ENCODE measurements around the gene SLFN5. TPM values are rescaled to one million over a fixed set of nuclear protein-coding genes. Genes with fewer than 3 reads are reported as not detected.
"Not testable (repeated sequence)": the region's sequence is repeated elsewhere in the genome, so short reads cannot be mapped to it uniquely, and the experiment has no call there.

SLFN5 gene
- total RNA-seq, 1 donor from 2014 or later = 16.8 TPM

DNA sequence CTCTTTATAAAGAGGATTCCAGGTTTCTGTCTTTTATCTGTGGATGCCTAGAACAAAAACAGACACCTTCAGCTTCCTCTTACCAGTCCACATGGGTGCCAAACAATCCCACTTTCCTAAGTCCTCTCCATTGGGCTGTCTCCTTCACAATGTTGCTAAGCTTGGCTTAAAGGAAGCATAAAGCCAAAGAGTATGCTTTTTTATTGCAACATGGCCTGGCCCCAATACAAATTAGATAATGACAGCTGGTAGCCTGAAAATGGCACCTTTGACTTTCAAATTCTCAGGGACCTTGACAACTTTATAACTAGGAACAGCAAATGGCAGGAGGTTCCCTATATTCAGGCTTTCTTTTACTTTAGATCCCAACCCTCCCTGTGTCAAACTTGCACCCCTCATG, 55.8 kb downstream of the SLFN5 start:
- Mint-ChIP-seq H3K27ac (ENCODE audit: unreplicated experiment) (no peak overlapping the region), H3K4me3 (ENCODE audit: unreplicated experiment) (no peak overlapping the region), H3K27me3 (ENCODE audit: unreplicated experiment) (peaks cover 3% of the 10 kb centered on the region), H3K9me3 (ENCODE audit: unreplicated experiment) (peaks cover 11% of the 10 kb centered on the region), H3K4me1 (ENCODE audit: low read depth, unreplicated experiment) (no peaks in the 10 kb centered on the region), H3K36me3 (ENCODE audit: unreplicated experiment) (peaks cover 22% of the 10 kb centered on the region)
- TF ChIP-seq, protein P1, sequence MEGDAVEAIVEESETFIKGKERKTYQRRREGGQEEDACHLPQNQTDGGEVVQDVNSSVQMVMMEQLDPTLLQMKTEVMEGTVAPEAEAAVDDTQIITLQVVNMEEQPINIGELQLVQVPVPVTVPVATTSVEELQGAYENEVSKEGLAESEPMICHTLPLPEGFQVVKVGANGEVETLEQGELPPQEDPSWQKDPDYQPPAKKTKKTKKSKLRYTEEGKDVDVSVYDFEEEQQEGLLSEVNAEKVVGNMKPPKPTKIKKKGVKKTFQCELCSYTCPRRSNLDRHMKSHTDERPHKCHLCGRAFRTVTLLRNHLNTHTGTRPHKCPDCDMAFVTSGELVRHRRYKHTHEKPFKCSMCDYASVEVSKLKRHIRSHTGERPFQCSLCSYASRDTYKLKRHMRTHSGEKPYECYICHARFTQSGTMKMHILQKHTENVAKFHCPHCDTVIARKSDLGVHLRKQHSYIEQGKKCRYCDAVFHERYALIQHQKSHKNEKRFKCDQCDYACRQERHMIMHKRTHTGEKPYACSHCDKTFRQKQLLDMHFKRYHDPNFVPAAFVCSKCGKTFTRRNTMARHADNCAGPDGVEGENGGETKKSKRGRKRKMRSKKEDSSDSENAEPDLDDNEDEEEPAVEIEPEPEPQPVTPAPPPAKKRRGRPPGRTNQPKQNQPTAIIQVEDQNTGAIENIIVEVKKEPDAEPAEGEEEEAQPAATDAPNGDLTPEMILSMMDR (IDR thresholded peaks at IDR 0.05; ENCODE audit: partially characterized antibody, unreplicated experiment) = no peak
- no peak for DNase-seq

DNA sequence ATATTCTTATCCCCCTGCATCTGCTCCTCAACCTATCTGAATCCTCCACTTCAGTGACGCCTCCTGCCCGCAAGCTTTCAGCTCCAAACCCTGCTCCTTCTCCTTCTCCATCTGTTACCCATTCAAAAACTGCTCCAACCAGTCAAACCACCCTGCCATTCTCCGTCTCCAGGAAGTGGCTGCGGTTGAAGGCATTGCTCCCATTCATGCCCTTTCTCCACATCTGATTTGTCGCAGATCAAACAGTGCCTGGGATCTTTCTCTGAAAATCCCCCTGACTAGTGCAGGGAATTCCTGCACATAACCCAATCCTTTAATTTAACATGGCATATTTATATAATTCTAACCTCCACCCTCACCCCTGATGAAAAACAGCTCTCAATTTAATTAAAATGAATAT, 56.3 kb downstream of the SLFN5 start:
- H3K27ac Mint-ChIP-seq (ENCODE audit: unreplicated experiment) = no peak overlapping the region
- H3K4me3 Mint-ChIP-seq (ENCODE audit: unreplicated experiment) = no peak overlapping the region
- no peak for DNase-seq
- peaks cover 3% of the 10 kb centered on the region for H3K27me3 Mint-ChIP-seq (ENCODE audit: unreplicated experiment)
- peaks cover 14% of the 10 kb centered on the region for H3K9me3 Mint-ChIP-seq (ENCODE audit: unreplicated experiment)
- H3K36me3 Mint-ChIP-seq (ENCODE audit: unreplicated experiment) = peaks cover 27% of the 10 kb centered on the region
- TF ChIP-seq, protein P1 (IDR thresholded peaks at IDR 0.05; ENCODE audit: partially characterized antibody, unreplicated experiment) = no peak
- no peaks in the 10 kb centered on the region for H3K4me1 Mint-ChIP-seq (ENCODE audit: low read depth, unreplicated experiment)

DNA sequence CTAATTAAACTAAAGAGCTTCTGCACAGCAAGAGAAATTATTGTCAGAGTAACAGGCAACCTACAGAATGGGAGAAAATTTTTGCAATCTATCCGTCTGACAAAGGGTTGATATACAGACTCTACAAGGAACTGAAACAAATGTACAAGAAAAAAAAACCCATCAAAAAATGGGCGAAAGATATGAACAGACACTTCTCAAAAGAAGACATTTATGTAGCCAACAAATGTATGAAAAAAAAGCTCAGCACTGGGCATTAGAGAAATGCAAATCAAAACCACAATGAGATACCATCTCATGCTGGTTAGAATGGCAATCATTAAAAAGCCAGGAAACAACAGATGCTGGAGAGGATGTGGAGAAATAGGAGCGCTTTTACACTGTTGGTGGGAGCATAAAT, 66.5 kb downstream of the SLFN5 start:
- not testable (repeated sequence) for H3K27ac Mint-ChIP-seq (ENCODE audit: unreplicated experiment); H3K4me3 Mint-ChIP-seq (ENCODE audit: unreplicated experiment); H3K36me3 Mint-ChIP-seq (ENCODE audit: unreplicated experiment); DNase-seq; H3K9me3 Mint-ChIP-seq (ENCODE audit: unreplicated experiment); H3K27me3 Mint-ChIP-seq (ENCODE audit: unreplicated experiment); H3K4me1 Mint-ChIP-seq (ENCODE audit: low read depth, unreplicated experiment)

DNA sequence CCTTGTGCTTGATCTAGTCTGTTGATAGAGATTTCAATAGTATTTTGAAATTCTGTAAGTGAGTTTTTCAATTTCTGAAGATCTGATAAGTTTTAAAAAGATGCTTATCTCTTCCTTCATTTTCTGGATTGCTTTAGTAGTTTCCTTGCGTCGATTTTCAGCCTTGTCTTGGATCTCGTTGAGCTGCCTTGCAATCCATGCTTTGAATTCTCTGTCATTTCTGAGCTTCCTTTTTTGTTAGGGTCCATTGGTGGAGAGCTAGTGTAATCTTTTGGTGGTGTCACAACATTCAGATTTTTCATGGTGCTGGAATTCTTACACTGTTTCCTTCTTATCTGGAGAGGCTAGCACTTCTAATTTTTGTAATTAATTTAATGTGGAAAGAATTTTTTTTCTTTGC, 69.5 kb downstream of the SLFN5 start:
- H3K36me3 Mint-ChIP-seq (ENCODE audit: unreplicated experiment) = no peaks in the 10 kb centered on the region
- no peak for DNase-seq
- peaks cover 8% of the 10 kb centered on the region for H3K9me3 Mint-ChIP-seq (ENCODE audit: unreplicated experiment)
- no peaks in the 10 kb centered on the region for H3K4me1 Mint-ChIP-seq (ENCODE audit: low read depth, unreplicated experiment)
- H3K27ac Mint-ChIP-seq (ENCODE audit: unreplicated experiment) = no peak overlapping the region
- TF ChIP-seq, protein P1 (IDR thresholded peaks at IDR 0.05; ENCODE audit: partially characterized antibody, unreplicated experiment) = no peak
- H3K27me3 Mint-ChIP-seq (ENCODE audit: unreplicated experiment) = peaks cover 3% of the 10 kb centered on the region
- no peak overlapping the region for H3K4me3 Mint-ChIP-seq (ENCODE audit: unreplicated experiment)

DNA sequence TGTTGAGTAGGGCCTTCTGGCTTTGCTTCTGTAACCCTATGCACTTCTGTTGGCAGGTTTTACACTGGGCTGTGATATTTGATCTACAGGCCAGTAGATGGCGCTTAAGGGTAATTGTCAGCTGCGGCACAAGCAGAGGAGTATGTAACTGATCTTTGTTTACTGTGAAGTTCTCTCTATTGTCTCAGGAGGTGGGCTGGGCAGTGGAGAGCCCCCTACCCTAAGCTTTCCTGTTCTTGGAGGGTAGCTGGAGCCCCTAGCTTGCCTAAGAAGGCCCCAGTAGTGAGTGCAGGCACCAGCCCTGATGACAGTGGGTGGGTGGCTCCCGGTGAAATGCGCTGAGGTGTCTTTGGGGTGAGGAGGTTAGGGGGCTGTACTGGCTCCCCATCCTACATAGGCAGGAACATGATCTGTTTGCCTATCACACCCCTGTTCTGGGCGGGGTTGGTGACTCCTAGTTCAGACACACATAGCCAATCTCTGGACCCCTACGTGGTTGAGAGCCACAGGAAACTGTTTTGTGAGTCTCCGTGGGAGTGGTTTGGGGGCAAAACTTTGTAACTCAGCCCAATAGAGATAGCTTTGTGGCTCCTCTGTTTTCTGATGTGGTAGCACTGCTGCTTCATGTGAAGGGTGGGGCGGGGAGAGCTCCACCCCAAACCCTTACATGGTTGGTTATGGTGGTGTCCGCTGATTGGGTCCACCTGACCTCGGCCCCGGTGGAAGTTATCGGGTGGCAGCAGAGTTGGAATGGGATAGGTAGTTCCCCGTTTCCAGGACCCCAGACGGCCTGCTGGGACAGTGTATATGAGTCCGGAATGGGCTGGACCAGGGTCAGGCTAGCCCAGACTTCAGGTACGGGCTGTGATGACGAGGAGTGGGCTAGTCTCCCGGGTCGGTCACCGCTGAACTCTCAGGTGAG, 70.2 kb downstream of the SLFN5 start:
- DNase-seq = peak; percentile 23
- Mint-ChIP-seq H3K4me1 (ENCODE audit: low read depth, unreplicated experiment) (no peaks in the 10 kb centered on the region), H3K36me3 (ENCODE audit: unreplicated experiment) (no peaks in the 10 kb centered on the region), H3K27me3 (ENCODE audit: unreplicated experiment) (peaks cover 3% of the 10 kb centered on the region), H3K27ac (ENCODE audit: unreplicated experiment) (no peak overlapping the region), H3K9me3 (ENCODE audit: unreplicated experiment) (peaks cover 8% of the 10 kb centered on the region), H3K4me3 (ENCODE audit: unreplicated experiment) (peak overlapping the region; percentile 14)
- TF ChIP-seq, protein P1 (IDR thresholded peaks at IDR 0.05; ENCODE audit: partially characterized antibody, unreplicated experiment) = peak; percentile 71

All from glutamatergic neuron (in vitro differentiated cells).